H1 (cell line): ENCODE data around the gene AAK1. TPM values are rescaled to one million over a fixed set of nuclear protein-coding genes. Genes with fewer than 3 reads are reported as not detected.

Experiments used
- CTCF ChIA-PET: fragments of 300-600 bp; sonication (Branson Sonifier 250); formaldehyde crosslinking; loops from one replicate; lab custom pipeline; 2021; ENCODE audit not compliant: partially characterized antibody; lab: Charles Lee
- POLR2A ChIA-PET: fragments of 300-600 bp; sonication (Branson Sonifier 250); formaldehyde crosslinking; loops from one replicate; lab custom pipeline; 2021; ENCODE audit warnings: inconsistent platforms; ENCODE audit not compliant: partially characterized antibody; lab: Charles Lee
- DNase-seq, 2 experiments: peaks; one replicate each; pipeline versions ENCODE4 v3.0.0 to v3.0.0-alpha.2; 2010 to 2022; ENCODE audit warnings: low spot score in 2 of 2, low read depth in 1 of 2, mixed read lengths in 1 of 2
- FAIRE-seq: peaks from 2 replicates; lab custom pipeline; 2011; peaks lifted over from hg19 to GRCh38; lab: Jason Lieb, UNC
- H2AFZ ChIP-seq: 2 replicates; pipeline ENCODE4 v1.8.1; 2012; ENCODE audit warnings: low read length, inconsistent platforms
- H2AK5ac ChIP-seq: 2 replicates; pipeline ENCODE4 v1.6.1; 2013; ENCODE audit warnings: low read depth, low read length
- H2BK120ac ChIP-seq: replicated peaks from 2 replicates; pipeline ENCODE3; 2013; ENCODE audit warnings: low read depth, low read length, inconsistent platforms
- H2BK12ac ChIP-seq: 2 replicates; pipeline ENCODE4 v1.6.1; 2013; ENCODE audit warnings: low read depth, low read length
- H2BK15ac ChIP-seq: 2 replicates; pipeline ENCODE4 v1.6.1; 2013; ENCODE audit warnings: low read length
- H2BK20ac ChIP-seq: 2 replicates; pipeline ENCODE4 v1.6.1; 2013; ENCODE audit warnings: low read length
- H2BK5ac ChIP-seq: 2 replicates; pipeline ENCODE4 v1.6.1; 2013; ENCODE audit warnings: low read depth, low read length
- H3K14ac ChIP-seq: 2 replicates; pipeline ENCODE4 v1.6.1; 2013; ENCODE audit warnings: inconsistent platforms; ENCODE audit not compliant: insufficient read length
- H3K18ac ChIP-seq: 2 replicates; pipeline ENCODE4 v1.6.1; 2013; ENCODE audit warnings: low read length; ENCODE audit errors: extremely low read depth
- H3K23ac ChIP-seq: 2 replicates; pipeline ENCODE4 v1.6.1; 2013; ENCODE audit warnings: inconsistent platforms; ENCODE audit not compliant: insufficient read length
- H3K23me2 ChIP-seq: 2 replicates; pipeline ENCODE4 v1.6.1; 2013; ENCODE audit warnings: low read depth, low read length
- H3K27ac ChIP-seq: 2 replicates; pipeline ENCODE4 v1.6.1; 2011; ENCODE audit warnings: low read depth, low read length, inconsistent platforms
- H3K27me3 ChIP-seq, 4 experiments: replicated peaks in 1 of 4; 1 replicate in 1 of 4; 2 replicates in 3 of 4; pipeline versions ENCODE4 v1.6.1 to v1.8.1; 2011 to 2013; ENCODE audit warnings: low read length in 3 of 4, mild to moderate bottlenecking in 3 of 4, inconsistent platforms in 2 of 4, mixed read lengths in 2 of 4, moderate library complexity in 1 of 4; ENCODE audit not compliant: control insufficient read depth in 3 of 4, insufficient read depth in 3 of 4; ENCODE audit errors: extremely low read depth in 1 of 4
- H3K36me3 ChIP-seq, 4 experiments: 2 replicates each; pipeline versions ENCODE4 v1.6.1 to v1.8.1; 2011 to 2013; ENCODE audit warnings: mild to moderate bottlenecking in 4 of 4, low read length in 3 of 4, moderate library complexity in 2 of 4, control low read depth in 1 of 4, inconsistent platforms in 1 of 4; ENCODE audit not compliant: insufficient read depth in 4 of 4, control insufficient read depth in 2 of 4
- H3K4ac ChIP-seq: replicated peaks from 2 replicates; pipeline ENCODE3; 2013; ENCODE audit warnings: low read length, low read depth, mixed read lengths, inconsistent platforms; ENCODE audit not compliant: insufficient read length
- H3K4me1 ChIP-seq, 4 experiments: replicated peaks in 1 of 4; 1 replicate in 1 of 4; 2 replicates in 3 of 4; pipeline versions ENCODE4 v1.6.1 to v1.8.1; 2011 to 2013; ENCODE audit warnings: low read length in 3 of 4, inconsistent platforms in 2 of 4, mixed read lengths in 1 of 4; ENCODE audit not compliant: insufficient read depth in 4 of 4, control insufficient read depth in 3 of 4
- H3K4me2 ChIP-seq, 2 experiments: 2 replicates each; pipeline versions ENCODE4 v1.6.1 to v1.8.1; 2011 to 2013; ENCODE audit warnings: low read depth in 2 of 2, low read length in 2 of 2, control low read depth in 1 of 2, inconsistent platforms in 1 of 2, mild to moderate bottlenecking in 1 of 2; ENCODE audit not compliant: insufficient read depth in 1 of 2
- H3K4me3 ChIP-seq, 4 experiments: fragments of 200-600, 300-600 bp in 1 of 4; sonication (generic), shearing (Covaris generic), sonication (Bioruptor Twin) in 1 of 4; 2 replicates each; pipeline versions ENCODE4 v1.5.1 to v1.8.1; 2011 to 2016; ENCODE audit warnings: low read length in 4 of 4, low read depth in 3 of 4, control low read depth in 2 of 4, inconsistent platforms in 2 of 4, mild to moderate bottlenecking in 2 of 4, mixed read lengths in 1 of 4, moderate library complexity in 1 of 4; ENCODE audit not compliant: insufficient read depth in 2 of 4; ENCODE audit errors: extremely low read depth in 1 of 4
- H3K56ac ChIP-seq: replicated peaks from 2 replicates; pipeline ENCODE3; 2013; ENCODE audit warnings: low read depth, mild to moderate bottlenecking, mixed read lengths, low read length, inconsistent platforms; ENCODE audit not compliant: insufficient read length
- H3K79me1 ChIP-seq: 2 replicates; pipeline ENCODE4 v1.6.1; 2013; ENCODE audit warnings: low read depth, low read length, control low read depth
- H3K79me2 ChIP-seq, 2 experiments: 2 replicates each; pipeline versions ENCODE4 v1.6.1 to v1.8.1; 2012 to 2013; ENCODE audit warnings: low read length in 2 of 2, mild to moderate bottlenecking in 2 of 2, inconsistent platforms in 1 of 2; ENCODE audit not compliant: insufficient read depth in 2 of 2, control insufficient read depth in 1 of 2
- H3K9ac ChIP-seq, 4 experiments: replicated peaks in 1 of 4; 1 replicate in 1 of 4; 2 replicates in 3 of 4; pipeline versions ENCODE4 v1.6.1 to v1.8.1; 2011 to 2013; ENCODE audit warnings: low read depth in 3 of 4, low read length in 3 of 4, control low read depth in 2 of 4, mild to moderate bottlenecking in 2 of 4, moderate library complexity in 2 of 4, inconsistent platforms in 1 of 4; ENCODE audit errors: extremely low read depth in 1 of 4
- H3K9me3 ChIP-seq, 2 experiments: 2 replicates each; pipeline versions ENCODE4 v1.6.1 to v1.8.1; 2012 to 2013; ENCODE audit warnings: mild to moderate bottlenecking in 2 of 2, moderate library complexity in 2 of 2, control low read depth in 1 of 2, inconsistent platforms in 1 of 2, low read depth in 1 of 2, low read length in 1 of 2, mixed read lengths in 1 of 2; ENCODE audit not compliant: insufficient read depth in 2 of 2
- H4K20me1 ChIP-seq, 2 experiments: replicated peaks in 1 of 2; 2 replicates each; pipeline versions ENCODE3 to v1.8.1; 2011 to 2013; ENCODE audit warnings: inconsistent platforms in 2 of 2, low read length in 2 of 2, mild to moderate bottlenecking in 1 of 2; ENCODE audit not compliant: insufficient read depth in 2 of 2, control insufficient read depth in 1 of 2
- H4K5ac ChIP-seq: 2 replicates; pipeline ENCODE4 v1.6.1; 2013; ENCODE audit warnings: low read length, low read depth, mixed read lengths, inconsistent platforms; ENCODE audit not compliant: insufficient read length
- H4K8ac ChIP-seq: 2 replicates; pipeline ENCODE4 v1.8.0; 2013; ENCODE audit warnings: mild to moderate bottlenecking, moderate library complexity, low read length, inconsistent platforms; ENCODE audit not compliant: insufficient read depth; ENCODE audit errors: extremely low read depth
- H4K91ac ChIP-seq: replicated peaks from 2 replicates; pipeline ENCODE3; 2013; ENCODE audit warnings: low read length, mixed read lengths, inconsistent platforms; ENCODE audit not compliant: insufficient read length
- CREB1 ChIP-seq: IDR thresholded peaks from 2 replicates; pipeline ENCODE4 v1.6.1; 2012; ENCODE audit warnings: inconsistent platforms
- EGR1 ChIP-seq: IDR thresholded peaks from 2 replicates; pipeline ENCODE4 v1.6.1; 2011; ENCODE audit warnings: low read depth, low read length, borderline replicate concordance
- WGBS, 2 experiments: shearing (Covaris generic) in 1 of 2; methylation state at CpG; one replicate each; pipeline versions ENCODE4 v1.1.6 to v1.1.7; 2013 to 2015; ENCODE audit warnings: low lambda C conversion rate in 2 of 2, mixed read lengths in 2 of 2, inconsistent platforms in 1 of 2, low coverage in 1 of 2, missing lambda C conversion rate in 1 of 2; ENCODE audit not compliant: insufficient replicate concordance in 2 of 2, insufficient coverage in 1 of 2, insufficient read length in 1 of 2; ENCODE audit errors: extremely low coverage in 1 of 2, missing lambda C conversion rate in 1 of 2; 5-methylcytosine and 5-hydroxymethylcytosine counted together
- polyA plus RNA-seq, 7 experiments: library from polyadenylated mRNA; depleted of rRNA in 3 of 7; stranded (reverse) in 5 of 7; unstranded in 2 of 7; fragments of >200 nt in 5 of 7; fragments of 200-250 nt in 2 of 7; gene quantifications; 1 replicate in 5 of 7; 2 replicates in 1 of 7; 4 replicates in 1 of 7; pipeline versions ENCODE4 v1.2.1 to v1.2.3, GENCODE V29; 2011 to 2013; ENCODE audit warnings: missing spikeins in 2 of 7, mixed read lengths in 2 of 7
- total RNA-seq: library from RNA; stranded (reverse); fragmentation: NEBNext Ultra II Directional; extraction: Animal tissue kit (Norgen Biotek cat#: 25700); gene quantifications from 2 replicates; pipeline ENCODE4 v1.2.1, GENCODE V29; 2021

AAK1 gene
- total and polyA plus RNA-seq, 2 of the 8 experiments (the other 6 are each of a cell fraction or from before 2014, with no cell fraction given): 10.0 to 40.5 TPM

DNA sequence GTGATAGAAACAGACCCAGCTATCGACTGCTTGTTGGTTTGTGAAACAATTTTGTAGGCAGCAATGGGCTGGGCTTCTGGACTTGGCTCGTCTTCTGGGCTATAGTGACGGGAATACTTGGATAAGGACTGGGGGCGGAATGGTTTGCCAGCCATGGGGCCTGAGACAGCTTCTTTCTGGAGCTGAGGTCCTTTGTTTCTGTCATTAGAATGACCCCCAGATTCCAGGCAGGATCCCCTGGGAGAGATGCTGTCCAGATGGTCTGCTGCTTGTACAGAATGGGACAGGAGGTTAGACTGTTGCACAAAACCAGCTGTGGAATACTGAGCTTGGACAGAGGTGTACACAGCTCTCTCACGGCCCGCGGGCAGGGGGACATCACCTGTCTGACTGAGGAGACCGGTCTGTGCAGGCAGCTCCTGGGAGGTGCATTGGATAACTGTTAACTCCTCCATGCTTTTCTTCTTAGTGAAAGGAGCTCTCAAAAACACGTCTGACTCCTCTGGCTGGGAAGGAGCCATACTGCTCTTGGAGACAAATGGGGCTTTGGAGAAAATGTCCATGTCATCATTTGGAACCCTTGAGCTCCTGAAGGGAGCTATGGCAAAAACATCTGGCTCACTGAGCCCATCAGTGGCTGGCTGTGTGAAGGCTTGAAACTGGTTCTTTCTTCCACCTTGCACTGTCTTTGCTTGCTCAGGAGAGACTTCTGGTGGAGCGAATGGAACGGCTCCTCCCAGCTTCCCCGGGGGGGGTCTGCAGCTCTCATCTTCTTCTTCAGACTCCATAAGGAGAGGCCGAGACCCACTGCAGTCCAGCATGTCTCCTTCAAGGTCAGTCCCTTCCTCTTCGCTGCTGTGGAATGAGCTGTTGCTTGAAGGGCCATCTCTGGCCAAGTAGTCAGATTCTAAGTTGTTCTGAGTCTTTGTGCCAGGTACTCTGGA is 177.8 kb downstream of the AAK1 start:
- ChIA-PET POLR2A (interaction anchor here (1.3 to 1.5 kb wide), 2 partner anchors 15 to 28 kb away, joined by 5 read pairs; partner anchors contain the start of gene NFU1), CTCF (interaction anchor here (0.6 to 1.1 kb wide), 5 partner anchors 13 to 100 kb away, joined by 3 to 4 read pairs (median 3); partner anchors contain the start of gene NFU1)
- no peak overlapping the region for H2BK120ac ChIP-seq
- no peak overlapping the region for H3K56ac ChIP-seq
- H3K23ac ChIP-seq: no peak overlapping the region
- no peak overlapping the region for H3K4me3 ChIP-seq
- FAIRE-seq (no peak), DNase-seq (no peak)
- no peak overlapping the region for H3K9ac ChIP-seq
- no peak overlapping the region for H4K5ac ChIP-seq
- H2BK12ac ChIP-seq: no peak overlapping the region
- H3K36me3 ChIP-seq: peaks cover 0 to 8% (median 0%) of the 10 kb centered on the region in 4 experiments; a peak in 2 of 8 replicates
- H4K91ac ChIP-seq: no peak overlapping the region
- no peak overlapping the region for H2BK15ac ChIP-seq
- no peak overlapping the region for H2BK20ac ChIP-seq
- H3K18ac ChIP-seq: no peak overlapping the region
- 90% methylated on average over 14 of the region's 14 CpGs; no CpG with 5 or more reads in 1 of the 2 experiments for WGBS, 2 experiments
- H4K20me1 ChIP-seq: no peaks in the 10 kb centered on the region
- H3K14ac ChIP-seq: no peak overlapping the region
- peaks cover 0 to 2% (median 0%) of the 10 kb centered on the region in 4 experiments; a peak in 3 of 7 replicates for H3K4me1 ChIP-seq
- no peak overlapping the region for H3K4me2 ChIP-seq
- no peak overlapping the region for H2BK5ac ChIP-seq
- no peak overlapping the region for H4K8ac ChIP-seq
- no peak overlapping the region for H2AFZ ChIP-seq
- H3K23me2 ChIP-seq: peaks cover 2% of the 10 kb centered on the region; the same call in 1 of the 2 replicates
- H3K4ac ChIP-seq: no peak overlapping the region
- no peaks in the 10 kb centered on the region; a peak in 1 of 7 replicates for H3K27me3 ChIP-seq
- H2AK5ac ChIP-seq: no peak overlapping the region
- H3K9me3 ChIP-seq: no peaks in the 10 kb centered on the region
- H3K27ac ChIP-seq: no peak overlapping the region
- no peaks in the 10 kb centered on the region for H3K79me1 ChIP-seq
- no peaks in the 10 kb centered on the region for H3K79me2 ChIP-seq
- no peak for TF ChIP-seq CREB1
- no peak for TF ChIP-seq EGR1
